SK-N-SH treated with all-trans-retinoic acid at 6 μM for 48 hours (cell line): Measurements from ENCODE around the gene ITGA5.

Experiments
- ATAC-seq: fragments of 200-7000 bp; cut with Tn5 transposase; 3 replicates; pipeline ENCODE4 v1.9.1; 2020; ENCODE audit warnings: mild to moderate bottlenecking, moderate library complexity
- ARNTL ChIP-seq: fragments of 450-650 bp; formaldehyde crosslinking; IDR thresholded peaks from 2 replicates; pipeline ENCODE4 v1.5.0; 2020; ENCODE audit warnings: low read depth, mild to moderate bottlenecking, moderate library complexity, borderline replicate concordance
- BACH2 ChIP-seq: fragments of 250-450 bp; sonication (Bioruptor Pico); IDR thresholded peaks from 2 replicates; pipeline ENCODE4 v1.9.0; 2021; ENCODE audit warnings: mild to moderate bottlenecking, borderline replicate concordance
- CREB5 ChIP-seq: fragments of 250-450 bp; sonication (Bioruptor Pico); IDR thresholded peaks from 2 replicates; pipeline ENCODE4 v1.5.1; 2020; ENCODE audit warnings: low read depth, mild to moderate bottlenecking, moderate library complexity
- CSDC2 ChIP-seq: fragments of 250-450 bp; sonication (Bioruptor Pico); IDR thresholded peaks from 2 replicates; pipeline ENCODE4 v1.5.0; 2020; ENCODE audit warnings: mild to moderate bottlenecking, moderate library complexity
- CSRNP3 ChIP-seq: fragments of 250-450 bp; sonication (Bioruptor Pico); IDR thresholded peaks from 2 replicates; pipeline ENCODE4 v1.5.1; 2021; ENCODE audit warnings: mild to moderate bottlenecking, moderate library complexity
- ESRRG ChIP-seq: fragments of 250-450 bp; sonication (Bioruptor Pico); IDR thresholded peaks from 2 replicates; pipeline ENCODE4 v1.6.1; 2021; ENCODE audit warnings: mild to moderate bottlenecking
- PATZ1 ChIP-seq: fragments of 250-450 bp; sonication (Bioruptor Pico); IDR thresholded peaks from 2 replicates; pipeline ENCODE4 v1.8.0; 2020; ENCODE audit warnings: mild to moderate bottlenecking, moderate library complexity, borderline replicate concordance
- PPARA ChIP-seq: fragments of 250-450 bp; sonication (Bioruptor Pico); IDR thresholded peaks from 2 replicates; pipeline ENCODE4 v1.5.0; 2020; ENCODE audit warnings: mild to moderate bottlenecking, borderline replicate concordance
- RARB ChIP-seq: fragments of 250-450 bp; sonication (Bioruptor Pico); IDR thresholded peaks from 2 replicates; pipeline ENCODE4 v1.8.0; 2021; ENCODE audit warnings: mild to moderate bottlenecking, moderate library complexity
- TCF4 ChIP-seq: fragments of 250-450 bp; sonication (Bioruptor Pico); IDR thresholded peaks from 2 replicates; pipeline ENCODE4 v1.8.0; 2021; ENCODE audit warnings: mild to moderate bottlenecking, moderate library complexity, borderline replicate concordance
- TOX ChIP-seq: fragments of 250-450 bp; sonication (Bioruptor Pico); IDR thresholded peaks from 2 replicates; pipeline ENCODE4 v1.8.0; 2021; ENCODE audit warnings: mild to moderate bottlenecking, moderate library complexity, borderline replicate concordance
- ZC3H10 ChIP-seq: fragments of 250-450 bp; sonication (Bioruptor Pico); IDR thresholded peaks from 2 replicates; pipeline ENCODE4 v1.5.1; 2021; ENCODE audit warnings: mild to moderate bottlenecking, moderate library complexity
- ZFP3 ChIP-seq: fragments of 250-450 bp; sonication (Bioruptor Pico); IDR thresholded peaks from 2 replicates; pipeline ENCODE4 v1.5.0; 2020; ENCODE audit warnings: mild to moderate bottlenecking, moderate library complexity
- ZFP30 ChIP-seq: fragments of 450-650 bp; formaldehyde crosslinking; IDR thresholded peaks from 2 replicates; pipeline ENCODE4 v1.5.0; 2022; ENCODE audit warnings: mild to moderate bottlenecking, moderate library complexity
- ZNF565 ChIP-seq: fragments of 450-650 bp; formaldehyde crosslinking; conservative IDR thresholded peaks from 2 replicates; pipeline ENCODE4 v1.5.0; 2020; ENCODE audit warnings: low read depth, mild to moderate bottlenecking, moderate library complexity
- ZNF70 ChIP-seq: fragments of 450-650 bp; formaldehyde crosslinking; IDR thresholded peaks from 2 replicates; pipeline ENCODE4 v1.5.0; 2020; ENCODE audit warnings: mild to moderate bottlenecking, moderate library complexity
- ZNF8 ChIP-seq: fragments of 450-650 bp; formaldehyde crosslinking; IDR thresholded peaks from 2 replicates; pipeline ENCODE4 v1.5.0; 2020; ENCODE audit warnings: mild to moderate bottlenecking, moderate library complexity
- TF ChIP-seq, protein P1 (sequence below): fragments of 250-450 bp; sonication (Bioruptor Pico); IDR thresholded peaks from 2 replicates; pipeline ENCODE4 v1.8.0; 2021; ENCODE audit warnings: low read depth, mild to moderate bottlenecking, moderate library complexity, borderline replicate concordance

Gene ITGA5

GRCh38 chr12:54419088-54419887 is at the start of gene ITGA5:
TSS of gene ITGA5 (minus strand) at chr12:54419266. CDS start at chr12:54419198, 68 bp downstream.
- peak; percentile 87 for ATAC-seq
- no peak for TF ChIP-seq ZNF565 (CRISPR knock-in tag)
- TF ChIP-seq PATZ1 (CRISPR knock-in tag): peak; percentile 43; the same call in 1 of the 2 replicates
- TF ChIP-seq ZC3H10 (CRISPR knock-in tag): no peak
- no peak for TF ChIP-seq CREB5 (CRISPR knock-in tag)

DNA sequence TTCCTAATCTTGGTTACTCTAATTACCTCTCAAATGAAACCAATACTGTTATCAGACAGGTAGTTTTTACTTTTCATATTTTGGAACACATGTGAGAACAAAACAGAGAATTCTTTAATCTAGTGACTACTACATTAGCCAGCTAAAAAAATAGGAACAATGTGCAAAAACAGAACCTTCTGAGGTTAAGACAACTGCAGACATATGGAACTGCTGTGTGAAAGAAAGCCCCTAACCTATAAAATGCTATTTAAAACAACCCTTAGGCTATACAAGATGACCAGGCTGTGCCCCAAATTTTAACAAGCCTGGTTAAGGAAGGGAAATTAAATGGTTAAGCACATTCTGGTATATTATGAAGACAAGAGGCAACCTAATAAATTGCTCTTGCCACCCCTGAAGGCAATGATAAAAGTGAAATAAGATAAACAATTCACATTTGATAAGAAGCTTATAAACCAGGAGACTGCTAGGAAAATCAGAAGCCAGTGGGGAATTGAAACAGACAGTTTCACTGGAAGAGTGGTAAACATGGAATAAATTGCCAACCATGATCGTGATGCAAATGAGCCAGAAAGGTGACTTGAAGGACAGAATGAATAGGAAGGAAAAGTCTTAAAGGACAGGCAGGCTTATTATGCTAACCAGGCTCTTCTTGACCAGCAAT is 46.9 kb upstream of the ITGA5 start:
- TF ChIP-seq ZC3H10 (CRISPR knock-in tag): no peak
- no peak for TF ChIP-seq ZNF70 (CRISPR knock-in tag)
- TF ChIP-seq, protein P1, sequence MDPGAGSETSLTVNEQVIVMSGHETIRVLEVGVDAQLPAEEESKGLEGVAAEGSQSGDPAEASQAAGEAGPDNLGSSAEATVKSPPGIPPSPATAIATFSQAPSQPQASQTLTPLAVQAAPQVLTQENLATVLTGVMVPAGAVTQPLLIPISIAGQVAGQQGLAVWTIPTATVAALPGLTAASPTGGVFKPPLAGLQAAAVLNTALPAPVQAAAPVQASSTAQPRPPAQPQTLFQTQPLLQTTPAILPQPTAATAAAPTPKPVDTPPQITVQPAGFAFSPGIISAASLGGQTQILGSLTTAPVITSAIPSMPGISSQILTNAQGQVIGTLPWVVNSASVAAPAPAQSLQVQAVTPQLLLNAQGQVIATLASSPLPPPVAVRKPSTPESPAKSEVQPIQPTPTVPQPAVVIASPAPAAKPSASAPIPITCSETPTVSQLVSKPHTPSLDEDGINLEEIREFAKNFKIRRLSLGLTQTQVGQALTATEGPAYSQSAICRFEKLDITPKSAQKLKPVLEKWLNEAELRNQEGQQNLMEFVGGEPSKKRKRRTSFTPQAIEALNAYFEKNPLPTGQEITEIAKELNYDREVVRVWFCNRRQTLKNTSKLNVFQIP (CRISPR knock-in tag): no peak
- no peak for TF ChIP-seq CREB5 (CRISPR knock-in tag)
- TF ChIP-seq ZNF8 (CRISPR knock-in tag): no peak
- no peak for TF ChIP-seq ESRRG (CRISPR knock-in tag)
- no peak for TF ChIP-seq TCF4 (CRISPR knock-in tag)
- TF ChIP-seq RARB (CRISPR knock-in tag): no peak
- TF ChIP-seq CSDC2: no peak
- TF ChIP-seq ZFP30 (CRISPR knock-in tag): no peak
- no peak for TF ChIP-seq ARNTL
- no peak for TF ChIP-seq BACH2 (CRISPR knock-in tag)
- no peak for TF ChIP-seq TOX
- no peak for TF ChIP-seq PPARA (CRISPR knock-in tag)
- no peak for ATAC-seq

DNA sequence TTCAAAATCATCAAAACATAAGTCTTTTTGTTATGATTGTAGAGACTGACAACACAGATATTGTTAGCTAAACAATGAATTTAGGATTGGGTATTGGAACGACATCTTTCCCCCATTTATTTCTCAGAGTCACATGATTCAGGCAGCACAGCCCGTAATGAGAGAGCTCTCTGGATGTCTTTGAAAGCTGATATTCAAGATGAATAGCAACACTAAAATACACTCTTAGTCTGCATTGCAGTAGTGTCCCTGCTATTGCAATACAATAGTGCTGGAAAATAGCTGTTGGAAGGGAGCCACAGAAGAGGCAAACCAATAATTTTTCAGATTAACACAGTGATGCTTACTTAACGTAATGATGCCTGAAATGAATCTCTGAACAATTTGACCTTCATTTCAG is 44.4 kb upstream of the ITGA5 start:
- TF ChIP-seq ZNF565 (CRISPR knock-in tag) (no peak), BACH2 (CRISPR knock-in tag) (no peak), CSRNP3 (CRISPR knock-in tag) (no peak), ZFP3 (no peak)
- no peak for ATAC-seq

DNA sequence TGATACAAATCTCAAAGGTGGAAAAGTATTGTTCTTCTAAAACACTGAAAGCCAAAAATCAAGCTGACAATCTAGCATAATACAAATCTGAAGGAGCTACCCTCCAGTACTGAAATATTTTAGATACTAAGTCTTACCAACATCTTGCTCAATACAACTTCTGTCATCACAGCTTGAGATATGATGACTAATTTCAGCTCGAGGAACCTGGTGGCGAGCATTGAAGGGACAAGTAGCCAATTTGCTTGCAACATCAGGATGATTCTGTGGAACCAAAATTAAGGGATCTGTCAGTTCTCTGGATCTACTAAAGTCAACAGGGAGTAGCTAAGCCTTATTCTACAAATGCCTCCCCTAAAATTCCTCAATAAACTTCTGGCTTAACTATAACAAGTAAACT is 44.0 kb upstream of the ITGA5 start:
- TF ChIP-seq PATZ1 (CRISPR knock-in tag): no peak
- no peak for TF ChIP-seq ZFP30 (CRISPR knock-in tag)
- TF ChIP-seq ESRRG (CRISPR knock-in tag): no peak
- TF ChIP-seq ZNF8 (CRISPR knock-in tag): no peak
- ATAC-seq: no peak
